Liver (tissue), 3 donors: ENCODE data around the gene CDKN1B.

Experiments
- ATF3 ChIP-seq: IDR thresholded peaks from 2 replicates; pipeline ENCODE4 v1.6.1; 2016; ENCODE audit warnings: antibody characterized with exemption
- CTCF ChIP-seq: fragments of 150-350 bp; IDR thresholded peaks from 2 replicates; pipeline ENCODE4 v1.5.1; 2017; ENCODE audit warnings: improper control_type of control experiment, low read depth, low read length; ENCODE audit not compliant: missing input control
- EGR1 ChIP-seq, 2 donors: IDR thresholded peaks; 2 replicates each; pipeline ENCODE4 v1.6.1; 2016 to 2018; ENCODE audit warnings: antibody characterized with exemption in 2 of 2, low read depth in 2 of 2
- GABPA ChIP-seq, 2 donors: IDR thresholded peaks in 1 of 2; conservative IDR thresholded peaks in 1 of 2; 2 replicates each; pipeline ENCODE4 v1.6.1; 2016; ENCODE audit warnings: antibody characterized with exemption in 2 of 2, mild to moderate bottlenecking in 1 of 2, moderate library complexity in 1 of 2
- HNF4A ChIP-seq, 2 donors: conservative IDR thresholded peaks; 2 replicates each; pipeline ENCODE4 v1.6.1; 2016; ENCODE audit warnings: antibody characterized with exemption in 2 of 2, mild to moderate bottlenecking in 2 of 2
- RAD21 ChIP-seq, 2 donors: IDR thresholded peaks; 2 replicates each; pipeline ENCODE4 v1.6.1; 2016; ENCODE audit warnings: antibody characterized with exemption in 2 of 2, mild to moderate bottlenecking in 2 of 2
- SP1 ChIP-seq: IDR thresholded peaks from 2 replicates; pipeline ENCODE4 v1.6.1; 2018; ENCODE audit warnings: antibody characterized with exemption, mild to moderate bottlenecking
- TAF1 ChIP-seq: conservative IDR thresholded peaks from 2 replicates; pipeline ENCODE4 v1.6.1; 2016; ENCODE audit warnings: antibody characterized with exemption, mild to moderate bottlenecking
- TF ChIP-seq, protein P1 (sequence below): IDR thresholded peaks from 2 replicates; pipeline ENCODE4 v1.6.1; 2016; ENCODE audit warnings: antibody characterized with exemption
- donor health status: healthy.
- donor health status: healthy.

- TF ChIP-seq CTCF (no peak), TAF1 (no peak), GABPA (IDR thresholded peaks at IDR 0.05 in 1 of 2, conservative IDR thresholded peaks at IDR 0.05 in 1 of 2) (no peak), RAD21 (IDR thresholded peaks at IDR 0.05) (no peak), ATF3 (no peak), HNF4A (conservative IDR thresholded peaks at IDR 0.05) (no peak), SP1 (no peak), EGR1 (IDR thresholded peaks at IDR 0.05; ENCODE audit: low read depth in 2 of 2) (no peak)
- TF ChIP-seq, protein P1, sequence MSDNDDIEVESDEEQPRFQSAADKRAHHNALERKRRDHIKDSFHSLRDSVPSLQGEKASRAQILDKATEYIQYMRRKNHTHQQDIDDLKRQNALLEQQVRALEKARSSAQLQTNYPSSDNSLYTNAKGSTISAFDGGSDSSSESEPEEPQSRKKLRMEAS, result no peak
Measured at GRCh38 chr12:12741660-12742059, 24.5 kb downstream of the CDKN1B start.
